HCT116 (cell line): ENCODE measurements around the gene PFKM. TPM values are rescaled to one million over a fixed set of nuclear protein-coding genes. Genes with fewer than 3 reads are reported as not detected.

Source experiments
- ATAC-seq: fragments of 200-7000 bp; cut with Tn5 transposase; 2 replicates; pipeline ENCODE4 v1.9.1; 2020; ENCODE audit warnings: mild to moderate bottlenecking, moderate library complexity
- BruUV-seq: library from RNA; stranded (reverse); fragments of 400-500 nt; replicated peaks from 2 replicates; lab custom pipeline; 2021; lab: Mats Ljungman, UMichigan
- CTCF ChIA-PET: fragments of 300-600 bp; sonication (Branson Sonifier 250); formaldehyde crosslinking; loops from one replicate; lab custom pipeline; 2021; ENCODE audit warnings: antibody characterized with exemption; lab: Charles Lee
- POLR2A ChIA-PET: fragments of 300-600, 350-600 bp; sonication (Branson Sonifier 250); formaldehyde crosslinking; loops from one replicate; lab custom pipeline; 2021; ENCODE audit warnings: antibody characterized with exemption; lab: Charles Lee
- RAD21 ChIA-PET, 2 experiments: fragments of 300-600 bp; sonication (Branson Sonifier 250); formaldehyde crosslinking; loops; one replicate each; lab custom pipeline; 2023; ENCODE audit warnings: low total read pairs in 2 of 2; ENCODE audit not compliant: uncharacterized antibody in 2 of 2, unreplicated experiment in 2 of 2, low non-redundant PET in 1 of 2; lab: Charles Lee
- DNase-seq: peaks from one replicate; pipeline ENCODE4 v3.0.0-alpha.2; 2010; ENCODE audit warnings: low read depth, low spot score
- H2AFZ ChIP-seq: fragments of 200-600 bp; shearing (Covaris generic), sonication (generic); 2 replicates; pipeline ENCODE4 v1.6.1; 2017; ENCODE audit warnings: low read depth, mixed run types, mixed read lengths, antibody characterized with exemption, low read length; ENCODE audit not compliant: poor library complexity, severe bottlenecking
- H3K27ac ChIP-seq: 2 replicates; pipeline ENCODE4 v1.5.1; 2012; ENCODE audit warnings: low read depth, low read length
- H3K27me3 ChIP-seq: fragments of 200-600 bp; sonication (generic); 2 replicates; pipeline ENCODE4 v1.6.1; 2016; ENCODE audit warnings: mixed run types, low read length, mixed read lengths; ENCODE audit not compliant: insufficient read depth
- H3K36me3 ChIP-seq, 2 experiments: fragments of 200-500 bp in 1 of 2; fragments of 200-600 bp in 1 of 2; sonication (Bioruptor generic) in 1 of 2; sonication (generic) in 1 of 2; 2 replicates each; pipeline versions ENCODE4 v1.5.1 to v1.6.1; 2014 to 2016; ENCODE audit warnings: low read length in 2 of 2, inconsistent platforms in 1 of 2, mixed read lengths in 1 of 2, mixed run types in 1 of 2; ENCODE audit not compliant: insufficient read depth in 2 of 2, control insufficient read depth in 1 of 2
- H3K4me1 ChIP-seq, 2 experiments: fragments of 200-600 bp in 1 of 2; sonication (generic) in 1 of 2; 2 replicates each; pipeline versions ENCODE4 v1.5.1 to v1.6.1; 2012 to 2017; ENCODE audit warnings: low read length in 2 of 2, inconsistent platforms in 1 of 2, mild to moderate bottlenecking in 1 of 2, mixed read lengths in 1 of 2, mixed run types in 1 of 2, moderate library complexity in 1 of 2; ENCODE audit not compliant: insufficient read depth in 2 of 2, control insufficient read depth in 1 of 2
- H3K4me2 ChIP-seq: fragments of 200-600 bp; sonication (generic); 2 replicates; pipeline ENCODE4 v1.6.1; 2017; ENCODE audit warnings: mixed run types, low read length, mixed read lengths
- H3K4me3 ChIP-seq, 2 experiments: fragments of 200-600 bp in 1 of 2; sonication (generic) in 1 of 2; replicated peaks in 1 of 2; 2 replicates each; pipeline ENCODE4 v1.5.1; 2011 to 2016; ENCODE audit warnings: low read length in 2 of 2, control low read depth in 1 of 2, low read depth in 1 of 2, mild to moderate bottlenecking in 1 of 2, mixed read lengths in 1 of 2, mixed run types in 1 of 2
- H3K79me2 ChIP-seq: fragments of 200-600 bp; sonication (generic); 2 replicates; pipeline ENCODE4 v1.6.1; 2017; ENCODE audit warnings: mild to moderate bottlenecking, mixed run types, low read length, moderate library complexity, mixed read lengths; ENCODE audit not compliant: insufficient read depth
- H3K9ac ChIP-seq: fragments of 200-600 bp; sonication (generic); 2 replicates; pipeline ENCODE4 v1.6.1; 2016; ENCODE audit warnings: low read length, mixed read lengths
- H3K9me2 ChIP-seq: fragments of 200-600 bp; sonication (generic), shearing (Covaris generic); 2 replicates; pipeline ENCODE4 v1.6.1; 2017; ENCODE audit warnings: mixed run types, mild to moderate bottlenecking, moderate library complexity; ENCODE audit not compliant: insufficient read depth
- H3K9me3 ChIP-seq, 2 experiments: fragments of 200-500 bp in 1 of 2; fragments of 200-600 bp in 1 of 2; sonication (Bioruptor generic) in 1 of 2; sonication (generic) in 1 of 2; 2 replicates each; pipeline ENCODE4 v1.6.1; 2014 to 2017; ENCODE audit warnings: low read length in 2 of 2, mixed read lengths in 2 of 2, inconsistent platforms in 1 of 2, low read depth in 1 of 2, mild to moderate bottlenecking in 1 of 2, mixed run types in 1 of 2, moderate library complexity in 1 of 2; ENCODE audit not compliant: control insufficient read depth in 1 of 2, insufficient read depth in 1 of 2
- H4K20me1 ChIP-seq: fragments of 200-600 bp; sonication (generic), shearing (Covaris generic); 2 replicates; pipeline ENCODE4 v1.6.1; 2017; ENCODE audit warnings: mixed run types, mild to moderate bottlenecking, moderate library complexity; ENCODE audit not compliant: insufficient read depth
- CEBPB ChIP-seq: IDR thresholded peaks from 2 replicates; pipeline ENCODE4 v1.6.1; 2012; ENCODE audit warnings: low read depth
- EGR1 ChIP-seq: IDR thresholded peaks from 2 replicates; pipeline ENCODE4 v1.6.1; 2012; ENCODE audit warnings: low read depth
- EZH2phosphoT487 ChIP-seq: fragments of 200-600 bp; IDR thresholded peaks from 2 replicates; pipeline ENCODE4 v1.6.1; 2018; ENCODE audit warnings: antibody characterized with exemption, borderline replicate concordance
- JUND ChIP-seq: IDR thresholded peaks from 2 replicates; pipeline ENCODE4 v1.6.1; 2012
- MAX ChIP-seq: IDR thresholded peaks from 2 replicates; pipeline ENCODE4 v1.6.1; 2012
- POLR2A ChIP-seq: IDR thresholded peaks from 2 replicates; pipeline ENCODE4 v1.7.0; 2011; ENCODE audit warnings: borderline replicate concordance; ENCODE audit not compliant: insufficient read depth, insufficient read length; ENCODE audit errors: extremely low read depth
- POLR2AphosphoS5 ChIP-seq: IDR thresholded peaks from 2 replicates; pipeline ENCODE4 v1.6.1; 2011; ENCODE audit warnings: mild to moderate bottlenecking, low read depth, low read length, moderate library complexity
- RAD21 ChIP-seq: IDR thresholded peaks from 2 replicates; pipeline ENCODE4 v1.6.1; 2012; ENCODE audit warnings: low read depth, mild to moderate bottlenecking
- SIN3A ChIP-seq: IDR thresholded peaks from 2 replicates; pipeline ENCODE4 v1.6.1; 2012; ENCODE audit warnings: low read depth
- TCF7L2 ChIP-seq: IDR thresholded peaks from 2 replicates; pipeline ENCODE4 v1.7.0; 2011; ENCODE audit warnings: borderline replicate concordance, inconsistent platforms; ENCODE audit not compliant: insufficient read depth, insufficient read length; ENCODE audit errors: extremely low read depth
- YY1 ChIP-seq: IDR thresholded peaks from 2 replicates; pipeline ENCODE4 v1.6.1; 2011; ENCODE audit warnings: low read length, low read depth, moderate library complexity, mild to moderate bottlenecking; ENCODE audit not compliant: insufficient replicate concordance; ENCODE audit errors: extremely low read depth
- ZBTB33 ChIP-seq: IDR thresholded peaks from 2 replicates; pipeline ENCODE4 v1.6.1; 2011; ENCODE audit warnings: mild to moderate bottlenecking, low read length, moderate library complexity; ENCODE audit not compliant: insufficient replicate concordance; ENCODE audit errors: extremely low read depth
- ZFX ChIP-seq: fragments of 450-650 bp; IDR thresholded peaks from 2 replicates; pipeline ENCODE4 v1.6.1; 2017
- ZNF274 ChIP-seq: fragments of 200-500 bp; sonication (Bioruptor generic); IDR thresholded peaks from 2 replicates; pipeline ENCODE4 v1.6.1; 2014; ENCODE audit warnings: mild to moderate bottlenecking, low read depth, low read length, inconsistent platforms
- intact Hi-C: fragments of 100-400 bp; cut with micrococcal nuclease; formaldehyde crosslinking; loops from 2 replicates; pipeline ENCODE4 v1.10.0; 2022
- total RNA-seq: library from RNA; stranded (reverse); gene quantifications from one replicate; pipeline ENCODE4 v1.2.1, GENCODE V29; 2021; ENCODE audit not compliant: unreplicated experiment
- TF ChIP-seq, protein P1 (sequence below): IDR thresholded peaks from 2 replicates; pipeline ENCODE4 v1.6.1; 2012

PFKM gene
- total RNA-seq, 1 experiment from 2014 or later, result 144 TPM

DNA sequence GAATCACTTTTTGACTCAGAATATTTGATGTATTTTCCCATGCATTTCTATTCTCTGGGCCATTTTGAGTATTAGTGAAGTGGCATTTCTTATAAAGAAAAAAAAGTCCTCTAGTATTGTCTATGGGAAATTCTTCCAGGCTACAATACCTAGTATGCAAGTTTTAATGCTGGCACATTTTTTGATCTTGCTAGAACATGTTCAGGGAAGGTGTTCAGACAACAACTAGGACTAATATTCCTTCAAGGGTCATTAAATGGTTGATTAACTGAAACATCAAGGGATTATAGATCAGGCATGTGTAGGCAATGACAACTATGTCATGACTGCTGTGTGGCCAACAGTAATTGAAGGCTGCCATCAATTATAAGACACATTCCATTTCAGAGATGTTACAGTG, 71.9 kb downstream of the PFKM start:
- BruUV-seq, result no TSS peak
- no peak overlapping the region for H3K4me2 ChIP-seq
- H3K4me1 ChIP-seq, result peaks cover under 1 to 5% of the 10 kb centered on the region in 2 experiments; a peak in 2 of 4 replicates
- CTCF ChIA-PET, result no interaction called here
- no peak overlapping the region for H3K4me3 ChIP-seq
- RAD21 ChIA-PET, result no interaction called here
- H3K27ac ChIP-seq, result no peak overlapping the region
- no peak overlapping the region for H2AFZ ChIP-seq
- no peaks in the 10 kb centered on the region for H3K27me3 ChIP-seq
- no peak overlapping the region for H3K9ac ChIP-seq
- no peak for DNase-seq
- TF ChIP-seq JUND (no peak), TCF7L2 (no peak), POLR2A (no peak), POLR2AphosphoS5 (no peak), ZBTB33 (no peak)
- TF ChIP-seq, protein P1, sequence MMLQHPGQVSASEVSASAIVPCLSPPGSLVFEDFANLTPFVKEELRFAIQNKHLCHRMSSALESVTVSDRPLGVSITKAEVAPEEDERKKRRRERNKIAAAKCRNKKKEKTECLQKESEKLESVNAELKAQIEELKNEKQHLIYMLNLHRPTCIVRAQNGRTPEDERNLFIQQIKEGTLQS, result no peak
- H3K9me3 ChIP-seq, result no peaks in the 10 kb centered on the region
- intact Hi-C loops, result loop anchor here (10.0 kb wide), 1 partner anchor 264 kb away; no protein-coding TSS in a partner anchor
- H3K36me3 ChIP-seq, result no peaks in the 10 kb centered on the region
- no peak for ATAC-seq
- H3K9me2 ChIP-seq, result no peaks in the 10 kb centered on the region
- no peaks in the 10 kb centered on the region for H3K79me2 ChIP-seq
- no peaks in the 10 kb centered on the region for H4K20me1 ChIP-seq
- POLR2A ChIA-PET, result no interaction called here

GRCh38 chr12:48192861-48193260, 73.7 kb downstream of the PFKM start:
- H3K4me3 ChIP-seq, result no peak overlapping the region
- H3K9me2 ChIP-seq, result no peaks in the 10 kb centered on the region
- RAD21 ChIA-PET, result no interaction called here
- no peaks in the 10 kb centered on the region for H3K79me2 ChIP-seq
- no peaks in the 10 kb centered on the region for H3K27me3 ChIP-seq
- ATAC-seq (no peak), DNase-seq (no peak)
- no peak overlapping the region for H3K4me2 ChIP-seq
- H4K20me1 ChIP-seq, result no peaks in the 10 kb centered on the region
- H3K9me3 ChIP-seq, result no peaks in the 10 kb centered on the region
- CTCF ChIA-PET, result no interaction called here
- intact Hi-C loops, result loop anchor here (10.0 kb wide), 1 partner anchor 262 kb away; no protein-coding TSS in a partner anchor
- POLR2A ChIA-PET, result no interaction called here
- H3K36me3 ChIP-seq, result no peaks in the 10 kb centered on the region
- no peak overlapping the region for H3K9ac ChIP-seq
- H3K27ac ChIP-seq, result no peak overlapping the region
- BruUV-seq, result no TSS peak
- H2AFZ ChIP-seq, result no peak overlapping the region
- H3K4me1 ChIP-seq, result peaks cover 5 to 10% of the 10 kb centered on the region in 2 experiments; a peak in 3 of 4 replicates
- TF ChIP-seq EZH2phosphoT487, result no peak
- no peak for TF ChIP-seq ZNF274
- TF ChIP-seq JUND, result no peak
- no peak for TF ChIP-seq RAD21
- no peak for TF ChIP-seq EGR1
- TF ChIP-seq SIN3A, result no peak
- TF ChIP-seq YY1, result no peak
- no peak for TF ChIP-seq MAX
- no peak for TF ChIP-seq ZBTB33
- no peak for TF ChIP-seq ZFX
- no peak for TF ChIP-seq CEBPB
- no peak for TF ChIP-seq POLR2A
